HT-29 (cell line): ENCODE results near the gene AMBRA1. TPM values are rescaled to one million over a fixed set of nuclear protein-coding genes. Genes with fewer than 3 reads are reported as not detected.

Experiments
- DNase-seq: peaks from one replicate; pipeline ENCODE4 v3.0.0-alpha.2; 2015; ENCODE audit warnings: low spot score
- total RNA-seq: library from RNA; depleted of rRNA; stranded (reverse); fragments of >200 nt; shearing (Covaris generic); gene quantifications from 2 replicates; pipeline ENCODE4 v1.2.3, GENCODE V29; 2014

AMBRA1 gene
- total RNA-seq, 1 experiment from 2014 or later, result 34.0 TPM

- DNase-seq, result no peak
Measured at GRCh38 chr11:46506483-46506791, 87.4 kb downstream of the AMBRA1 start.

GRCh38 chr11:46505741-46506482, 87.9 kb downstream of the AMBRA1 start:
- no peak for DNase-seq

- no peak for DNase-seq
Measured at GRCh38 chr11:46504817-46505613, 88.8 kb downstream of the AMBRA1 start.

- no peak for DNase-seq
Measured at GRCh38 chr11:46499821-46500220, 94.0 kb downstream of the AMBRA1 start.

GRCh38 chr11:46498968-46499367, 94.9 kb downstream of the AMBRA1 start:
- DNase-seq, result no peak

- no peak for DNase-seq
Measured at GRCh38 chr11:46498179-46498578, 95.6 kb downstream of the AMBRA1 start.

GRCh38 chr11:46497498-46497897, 96.3 kb downstream of the AMBRA1 start:
- DNase-seq, result no peak

- DNase-seq, result no peak
Measured at GRCh38 chr11:46493791-46494190, 100.0 kb downstream of the AMBRA1 start.

- DNase-seq, result no peak
Measured at GRCh38 chr11:46492532-46492931, 101.3 kb downstream of the AMBRA1 start.

GRCh38 chr11:46491661-46492330, 102.0 kb downstream of the AMBRA1 start:
- DNase-seq, result no peak

GRCh38 chr11:46490666-46491065, 103.2 kb downstream of the AMBRA1 start:
- DNase-seq, result no peak

- DNase-seq, result peak; percentile 82
Measured at GRCh38 chr11:46489656-46490560, 103.9 kb downstream of the AMBRA1 start.

- peak; percentile 20 for DNase-seq
Measured at GRCh38 chr11:46485856-46486443, 107.9 kb downstream of the AMBRA1 start.

- DNase-seq, result no peak
Measured at GRCh38 chr11:46484101-46484500, 109.7 kb downstream of the AMBRA1 start.

- DNase-seq, result no peak
Measured at GRCh38 chr11:46480909-46481308, 112.9 kb downstream of the AMBRA1 start.

- DNase-seq, result no peak
Measured at GRCh38 chr11:46480166-46480726, 113.6 kb downstream of the AMBRA1 start.

GRCh38 chr11:46479601-46480000, 114.2 kb downstream of the AMBRA1 start:
- no peak for DNase-seq

GRCh38 chr11:46478196-46478595, 115.6 kb downstream of the AMBRA1 start:
- DNase-seq, result no peak

- no peak for DNase-seq
Measured at GRCh38 chr11:46477136-46477535, 116.7 kb downstream of the AMBRA1 start.

GRCh38 chr11:46475926-46476545, 117.8 kb downstream of the AMBRA1 start:
- DNase-seq, result no peak
